CD1c-positive myeloid dendritic cell (primary cell): Measurements from ENCODE around the gene LECT2.

Experiments
- DNase-seq: peaks from one replicate; pipeline ENCODE4 v3.0.0-alpha.2; 2016; ENCODE audit errors: extremely low spot score

The LECT2 gene

DNA sequence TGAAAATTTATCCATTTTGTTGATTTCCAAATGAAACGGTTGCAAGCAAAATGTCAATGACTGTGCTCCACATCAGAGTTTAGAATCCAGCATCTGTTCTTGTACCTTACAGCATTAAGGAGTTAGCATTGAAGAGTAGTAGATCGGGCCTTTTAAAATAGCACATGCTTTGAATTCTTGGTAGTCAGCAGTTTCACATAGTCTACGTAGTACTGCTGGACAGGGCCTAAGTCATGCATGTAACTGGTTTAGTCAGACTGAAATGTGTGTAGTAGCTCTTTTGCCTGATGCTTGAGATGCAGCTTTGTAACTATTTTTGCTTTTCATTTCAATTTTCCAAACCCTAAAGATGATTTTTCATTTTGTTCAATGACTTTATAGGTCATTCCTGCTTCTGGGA is 19.8 kb downstream of the LECT2 start:
- DNase-seq, result no peak

- DNase-seq, result no peak
Measured at GRCh38 chr5:135930949-135931295, 23.9 kb downstream of the LECT2 start.

DNA sequence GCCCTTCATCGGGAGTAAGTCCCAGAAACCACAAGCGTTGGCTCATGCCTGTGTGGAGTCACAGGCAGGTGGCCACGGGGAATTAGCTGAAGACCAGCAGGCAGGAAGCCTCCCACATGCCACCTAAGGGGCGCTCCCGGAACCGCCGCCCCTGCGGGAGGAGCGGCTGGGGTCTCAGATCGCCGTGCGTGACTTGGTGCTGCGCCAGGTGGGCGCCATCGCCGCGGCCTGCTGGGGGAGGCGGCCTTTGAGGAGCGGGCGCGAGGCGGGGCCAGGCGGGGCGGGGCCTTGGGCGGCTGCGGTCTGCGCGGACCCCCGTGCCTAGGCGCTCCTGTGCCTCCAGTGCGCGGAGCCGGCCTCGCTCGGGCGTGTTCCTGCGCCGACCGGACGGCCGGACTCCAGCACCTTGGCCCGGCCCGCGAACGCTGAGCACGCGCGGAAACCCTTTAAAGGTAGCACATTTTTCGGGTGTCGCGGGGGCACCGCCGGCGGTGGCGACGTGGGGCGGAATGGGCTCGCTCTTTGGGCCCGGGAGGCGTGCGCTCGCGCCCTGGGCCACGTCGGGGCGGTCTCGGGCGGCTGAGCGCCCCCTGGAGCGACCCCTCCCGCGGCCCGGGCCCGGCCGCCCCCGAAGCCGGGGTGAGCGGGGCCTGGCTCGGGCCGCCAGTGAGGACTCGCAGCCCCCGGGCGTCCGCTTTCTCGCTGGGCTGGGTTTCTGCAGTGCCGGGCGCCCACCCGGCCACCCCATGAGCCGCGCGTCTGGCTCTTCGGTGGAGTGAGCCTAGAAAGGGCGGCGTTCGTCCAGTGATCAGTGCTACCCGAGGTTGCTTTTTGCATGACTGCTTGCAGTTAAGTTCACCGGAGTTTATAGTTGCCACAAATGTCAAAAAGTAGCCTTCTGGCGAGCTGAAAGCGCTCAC is 24.5 kb downstream of the LECT2 start:
- no peak for DNase-seq

DNA sequence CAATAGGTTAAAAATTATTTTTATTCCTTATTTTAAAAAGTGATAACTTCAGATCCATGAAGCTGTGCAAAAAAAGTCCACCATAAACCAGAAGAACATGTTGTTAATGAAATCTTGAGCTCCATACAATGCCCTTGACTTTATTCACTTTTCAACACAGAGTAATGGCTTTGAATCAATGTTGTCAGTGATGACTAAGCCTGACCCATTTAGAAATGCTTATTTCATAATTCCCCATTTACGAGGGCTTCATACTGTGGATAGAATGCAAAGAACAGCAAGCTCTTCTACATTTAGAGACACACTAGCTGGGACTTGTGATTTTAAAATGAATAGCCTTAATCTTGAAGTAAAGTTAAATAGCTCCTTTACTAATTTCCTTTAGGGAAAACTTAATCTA is 33.4 kb downstream of the LECT2 start:
- DNase-seq, result no peak

DNA sequence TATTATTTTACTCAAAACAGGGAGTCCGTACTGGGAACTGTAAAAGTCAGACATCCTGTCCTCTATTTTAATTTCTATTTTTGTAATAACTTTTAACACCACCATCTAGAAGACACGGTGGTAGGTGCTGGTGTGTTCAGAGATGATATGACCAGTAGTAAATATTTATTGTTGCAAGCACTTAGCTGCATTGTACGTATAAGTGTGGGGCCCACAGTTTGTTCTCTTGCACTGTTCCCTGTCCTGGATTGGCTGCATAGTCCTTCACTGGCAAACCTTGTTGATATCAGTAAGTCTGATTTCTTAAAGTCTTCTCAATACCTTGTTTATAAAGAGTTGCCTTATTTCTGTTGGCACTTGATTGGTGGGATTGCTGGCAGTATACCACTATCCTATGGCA is 34.6 kb downstream of the LECT2 start:
- DNase-seq, result no peak

GRCh38 chr5:135916638-135917263 is 38.0 kb downstream of the LECT2 start:
- DNase-seq, result no peak

DNA sequence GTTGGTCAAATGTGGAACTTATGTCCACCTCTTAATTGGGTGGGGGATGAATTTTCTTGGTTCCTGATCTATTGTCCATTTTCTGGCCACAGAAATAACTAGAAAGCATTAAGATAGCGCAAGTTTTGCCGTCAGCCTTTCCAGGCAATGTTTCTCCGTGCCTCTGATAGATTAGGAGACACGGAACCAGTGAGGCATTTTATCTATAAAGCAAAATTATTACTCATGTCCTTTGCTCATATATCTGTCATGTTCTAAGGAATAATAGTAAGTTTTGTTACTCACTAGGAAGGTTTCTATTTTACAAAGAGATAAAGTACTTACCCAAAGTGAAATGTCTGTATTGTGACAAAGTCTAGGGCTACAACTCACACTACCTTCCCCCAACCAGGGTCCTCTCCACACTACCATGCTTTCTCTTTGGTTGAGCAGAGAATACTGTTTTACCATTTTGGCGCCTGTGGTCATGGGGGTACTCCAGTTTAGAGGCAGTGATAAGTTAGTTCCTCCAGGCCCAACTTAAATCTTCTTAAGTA is 39.2 kb downstream of the LECT2 start:
- no peak for DNase-seq

GRCh38 chr5:135913713-135914626 is 40.8 kb downstream of the LECT2 start:
- DNase-seq, result no peak

DNA sequence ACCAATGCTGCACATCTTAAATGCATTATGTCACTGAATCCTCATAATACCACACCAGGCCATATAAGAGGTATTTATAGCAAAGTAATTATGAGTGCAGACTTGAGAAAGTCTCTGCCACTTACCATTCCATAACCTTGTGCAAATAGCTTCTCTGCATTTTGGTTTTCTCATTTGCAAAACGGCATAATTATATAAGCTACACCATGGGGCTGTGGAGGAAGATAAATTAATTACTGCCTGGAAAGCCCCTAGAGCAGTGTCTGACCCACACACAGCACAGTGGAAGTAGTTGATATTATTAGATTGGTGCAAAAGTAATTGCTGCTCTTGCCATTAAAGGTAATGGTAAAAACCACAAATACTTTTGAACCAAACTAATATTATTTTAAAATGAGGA is 49.6 kb downstream of the LECT2 start:
- no peak for DNase-seq

GRCh38 chr5:135901633-135902032 is 53.1 kb downstream of the LECT2 start:
- no peak for DNase-seq

- no peak for DNase-seq
Measured at GRCh38 chr5:135900276-135900675, 54.5 kb downstream of the LECT2 start.

- no peak for DNase-seq
Measured at GRCh38 chr5:135898651-135899050, 56.1 kb downstream of the LECT2 start.
